GM18499 (cell line): Measurements from ENCODE around the gene RNF5.
A peak's percentile ranks its signal among the peaks of the same experiment; 100 is the strongest.
"Not testable (repeated sequence)": the region's sequence is repeated elsewhere in the genome, so short reads cannot be mapped to it uniquely, and the experiment has no call there.

Experiments used
- ATAC-seq: cut with Tn5 transposase; IDR thresholded peaks from one replicate; pipeline ENCODE4 v1.9.1; 2021; ENCODE audit warnings: moderate number of reproducible peaks; ENCODE audit not compliant: insufficient read depth, unreplicated experiment

RNF5 gene, protein sequence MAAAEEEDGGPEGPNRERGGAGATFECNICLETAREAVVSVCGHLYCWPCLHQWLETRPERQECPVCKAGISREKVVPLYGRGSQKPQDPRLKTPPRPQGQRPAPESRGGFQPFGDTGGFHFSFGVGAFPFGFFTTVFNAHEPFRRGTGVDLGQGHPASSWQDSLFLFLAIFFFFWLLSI

DNA sequence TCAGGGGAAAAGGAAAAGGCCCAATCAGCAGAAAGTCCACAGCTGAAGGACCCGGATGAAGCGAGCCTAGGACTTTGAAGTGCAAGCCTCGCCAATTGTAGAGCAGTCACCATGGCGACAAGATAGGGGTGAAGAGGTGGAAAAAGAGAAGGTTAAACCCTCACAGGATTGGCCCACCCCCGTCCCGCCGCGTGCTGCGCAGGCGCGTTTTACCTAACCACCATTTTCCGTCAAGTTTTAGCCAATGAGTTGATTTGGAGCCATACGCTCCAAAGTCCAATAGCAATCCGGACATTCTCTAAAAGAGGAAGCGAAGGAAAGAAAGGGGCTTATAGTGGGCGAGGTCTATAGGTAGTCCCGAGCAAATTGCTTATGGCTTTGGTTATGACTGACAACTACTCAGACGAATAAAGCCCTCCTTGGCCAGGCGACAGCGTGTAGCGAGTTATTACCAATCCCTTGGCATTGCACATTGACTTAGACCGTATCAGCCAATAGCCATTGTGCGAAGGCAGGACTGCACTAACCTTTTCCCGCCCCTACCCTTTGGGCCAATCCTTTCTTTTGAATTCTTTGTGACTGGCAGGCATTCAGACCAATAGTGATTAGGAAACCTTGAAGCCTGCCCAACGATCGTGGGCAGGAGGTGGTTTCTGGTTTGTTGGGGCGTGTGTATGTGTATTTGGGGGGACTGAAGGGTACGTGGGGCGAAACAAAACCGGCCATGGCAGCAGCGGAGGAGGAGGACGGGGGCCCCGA, at the start of gene RNF5:
TSS of gene RNF5 (plus strand) at position 618 of the 759 bp plus-strand sequence. CDS start at position 725, 107 bp downstream.
- peak; percentile 82 for ATAC-seq

DNA sequence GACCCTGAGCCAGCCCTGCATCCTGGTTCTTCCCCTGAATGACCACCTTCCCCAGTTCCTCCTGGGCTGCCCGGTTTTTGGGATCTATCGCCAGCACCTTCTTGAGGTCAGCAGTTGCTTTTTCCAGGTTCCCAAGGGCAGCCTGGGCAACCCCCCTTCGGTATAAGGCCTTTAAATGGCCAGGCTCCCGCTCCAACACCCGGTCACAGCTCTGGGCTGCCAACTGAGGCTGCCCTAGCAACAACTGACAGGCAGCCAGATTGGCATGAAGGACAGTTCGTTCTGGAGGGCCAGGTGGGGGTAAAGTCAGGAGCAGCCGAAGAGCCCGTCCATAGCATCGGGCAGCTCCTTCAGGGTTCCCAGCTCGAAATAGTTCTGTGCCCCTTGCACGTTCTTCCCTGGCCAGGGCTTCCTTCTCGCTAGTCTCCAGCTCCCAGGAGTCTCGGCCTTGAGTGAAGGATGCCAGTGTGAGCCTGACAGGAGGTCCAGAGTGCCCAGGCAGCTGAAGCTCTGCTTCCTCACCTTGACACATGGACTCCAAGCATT, 49.4 kb upstream of the RNF5 start:
- no peak for ATAC-seq

DNA sequence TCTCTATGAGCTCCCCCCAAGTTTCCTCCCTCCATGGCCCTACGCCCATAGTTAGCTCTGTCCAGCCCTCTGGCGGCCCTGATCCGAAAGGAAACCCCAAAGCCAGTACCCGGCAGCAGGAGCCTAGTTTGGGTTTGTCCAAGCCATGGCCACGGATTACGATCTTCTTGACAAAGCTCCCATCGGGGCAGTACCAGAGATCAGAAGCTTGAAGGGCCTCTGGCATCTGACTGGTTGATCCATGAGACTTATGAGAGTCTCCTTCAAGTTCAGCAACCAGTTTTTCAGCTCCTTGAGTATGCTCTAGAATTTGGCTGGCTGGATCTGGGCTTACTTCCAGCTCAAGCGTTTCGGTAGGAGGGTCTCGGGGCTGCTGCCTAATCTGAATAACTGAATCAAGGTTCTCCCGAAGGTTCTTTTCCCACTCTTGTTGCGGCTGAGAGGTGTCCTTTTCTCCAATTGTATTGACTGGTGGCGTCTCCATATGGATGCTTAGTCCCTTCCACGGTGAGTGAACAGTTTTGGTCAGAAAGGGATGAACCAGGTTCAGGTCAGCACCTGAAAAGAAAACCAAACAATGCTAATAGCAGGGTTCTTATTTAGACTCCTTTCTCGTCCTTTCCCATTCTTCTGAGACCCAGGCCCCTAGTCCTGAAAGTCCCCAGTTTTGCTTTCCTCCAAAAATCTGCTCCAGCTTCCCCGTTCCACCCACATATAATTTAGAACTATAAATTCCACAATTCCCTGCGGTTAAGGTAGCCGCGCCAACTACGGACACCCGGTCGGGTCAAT, 48.7 kb upstream of the RNF5 start:
- ATAC-seq, result no peak

GRCh38 chr6:32131439-32131948, 46.7 kb upstream of the RNF5 start:
- no peak for ATAC-seq

DNA sequence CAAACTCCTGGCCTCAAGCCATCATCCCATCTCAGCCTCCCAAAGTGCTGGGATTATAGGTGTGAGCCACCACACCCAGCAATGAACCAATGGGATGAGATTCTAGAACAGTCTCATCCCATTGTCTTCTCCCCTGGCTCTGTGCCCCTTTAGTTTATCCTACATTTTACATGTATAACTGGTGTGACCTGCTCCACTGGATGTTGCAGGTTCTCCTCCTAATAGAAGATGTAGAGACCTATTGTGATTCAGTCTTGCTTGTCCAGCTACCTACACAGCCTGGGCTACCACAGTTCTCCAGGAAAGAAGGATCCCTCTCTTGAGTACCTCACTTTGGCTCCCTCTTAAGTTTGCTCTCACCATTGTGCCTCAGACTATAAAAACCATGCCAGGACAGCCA, 46.1 kb upstream of the RNF5 start:
- ATAC-seq, result no peak

GRCh38 chr6:32133786-32134185, 44.4 kb upstream of the RNF5 start:
- no peak for ATAC-seq

DNA sequence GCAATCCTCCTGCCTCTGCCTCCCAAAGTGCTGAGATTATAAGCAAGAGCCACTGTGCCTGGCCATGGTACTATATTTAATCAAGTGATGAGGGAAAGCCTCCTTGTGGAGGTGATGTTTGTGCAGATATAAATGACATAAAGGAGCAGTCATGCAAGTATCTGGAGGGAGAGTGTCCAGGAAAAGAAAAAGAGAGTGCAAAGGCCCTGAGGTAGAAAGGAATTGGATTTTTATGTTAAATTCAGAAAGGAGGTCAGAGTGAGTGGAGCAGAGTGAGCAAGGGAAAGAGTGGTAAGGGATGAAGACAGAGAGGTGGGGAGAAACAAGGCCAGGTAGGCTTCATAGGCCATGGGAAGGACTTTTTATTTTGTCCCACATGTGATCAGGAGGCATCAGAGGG, 40.8 kb upstream of the RNF5 start:
- no peak for ATAC-seq

- no peak for ATAC-seq
Measured at GRCh38 chr6:32139590-32139989, 38.6 kb upstream of the RNF5 start.

DNA sequence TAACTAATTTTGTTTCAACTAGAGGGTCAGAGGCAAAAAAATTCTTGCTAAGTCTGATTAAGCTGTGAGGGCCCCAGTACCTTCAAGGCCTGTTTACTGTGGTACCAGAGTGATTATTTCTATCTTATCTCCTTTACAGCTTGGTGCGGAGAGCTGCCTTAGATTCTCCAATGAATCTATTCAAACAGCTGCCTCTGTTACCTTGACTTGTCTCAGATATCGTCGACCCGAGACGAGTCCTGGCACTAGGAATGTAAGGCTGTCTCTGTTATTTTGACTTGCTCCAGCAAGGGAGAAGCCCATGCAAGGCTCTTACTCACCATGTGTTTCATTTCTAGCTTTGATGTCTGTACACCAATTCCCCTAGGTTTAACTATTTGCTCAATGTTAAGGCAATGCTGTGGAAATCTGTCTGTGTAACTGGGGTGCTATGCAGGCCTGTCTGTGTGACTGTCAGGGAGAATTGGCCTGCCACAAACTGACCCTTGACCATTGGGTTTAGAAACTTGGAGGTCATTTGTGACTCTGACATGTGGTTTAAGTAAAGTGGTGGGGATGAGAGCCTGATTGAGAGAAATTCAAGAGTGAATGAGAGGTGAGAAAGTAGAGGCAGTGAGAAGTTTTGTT, 37.7 kb upstream of the RNF5 start:
- no peak for ATAC-seq

GRCh38 chr6:32144238-32144637, 34.0 kb upstream of the RNF5 start:
- not testable (repeated sequence) for ATAC-seq

DNA sequence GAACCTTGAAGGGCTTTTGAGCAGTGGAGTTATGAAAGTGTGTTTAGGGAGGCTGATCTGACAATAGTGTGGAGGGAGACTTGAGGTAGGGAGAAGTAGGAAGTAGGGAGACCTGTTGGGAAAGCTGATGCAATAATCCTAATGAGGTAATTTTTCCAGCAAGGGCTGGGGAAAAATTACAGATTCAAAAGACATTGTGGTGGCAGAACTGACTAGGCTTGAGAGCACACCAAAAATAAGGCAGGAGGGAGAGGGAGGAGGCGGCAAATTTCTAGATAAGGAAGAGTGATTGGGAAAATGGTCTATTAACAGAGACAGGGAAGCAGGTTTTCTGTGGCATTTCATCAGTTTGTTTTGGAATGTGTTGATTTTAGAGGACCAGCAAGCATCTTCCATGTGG, 31.9 kb upstream of the RNF5 start:
- no peak for ATAC-seq

- ATAC-seq, result no peak
Measured at GRCh38 chr6:32146687-32147086, 31.5 kb upstream of the RNF5 start.

DNA sequence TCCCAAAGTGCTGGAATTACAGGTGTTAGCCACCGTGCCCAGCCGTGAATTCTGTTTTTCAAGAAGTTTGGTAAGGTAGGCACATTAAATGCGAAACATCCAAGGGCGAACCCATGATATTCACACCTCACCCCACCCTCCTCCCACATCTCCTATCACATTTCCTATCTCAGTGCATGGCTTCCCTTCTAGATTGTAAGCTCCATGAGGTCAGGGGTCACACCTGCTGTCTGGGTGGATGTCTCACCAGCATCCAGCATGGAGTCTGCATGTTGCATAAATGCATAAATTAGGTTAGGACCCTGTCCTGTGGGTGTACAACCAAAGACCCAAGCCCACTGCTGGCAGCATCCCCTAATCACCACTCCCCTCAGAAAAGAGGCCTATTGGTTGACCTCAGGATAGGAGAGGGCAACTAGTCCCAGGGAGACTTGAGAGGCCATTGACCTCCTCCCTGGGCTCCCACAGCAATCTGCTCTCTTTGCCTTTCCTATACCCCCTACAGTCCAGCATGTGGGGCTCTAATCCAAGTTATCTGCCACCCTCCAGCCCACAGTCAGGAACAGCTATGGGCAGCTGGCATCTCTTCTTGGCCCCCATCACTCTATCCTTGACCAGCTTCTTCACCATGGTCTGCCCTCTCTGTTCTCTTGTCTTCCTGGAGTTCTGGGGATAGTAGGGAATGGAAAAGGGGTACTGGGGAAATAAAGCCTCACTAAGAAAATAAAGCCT, 30.6 kb upstream of the RNF5 start:
- no peak for ATAC-seq

GRCh38 chr6:32148289-32149091, 29.7 kb upstream of the RNF5 start:
- ATAC-seq, result no peak

DNA sequence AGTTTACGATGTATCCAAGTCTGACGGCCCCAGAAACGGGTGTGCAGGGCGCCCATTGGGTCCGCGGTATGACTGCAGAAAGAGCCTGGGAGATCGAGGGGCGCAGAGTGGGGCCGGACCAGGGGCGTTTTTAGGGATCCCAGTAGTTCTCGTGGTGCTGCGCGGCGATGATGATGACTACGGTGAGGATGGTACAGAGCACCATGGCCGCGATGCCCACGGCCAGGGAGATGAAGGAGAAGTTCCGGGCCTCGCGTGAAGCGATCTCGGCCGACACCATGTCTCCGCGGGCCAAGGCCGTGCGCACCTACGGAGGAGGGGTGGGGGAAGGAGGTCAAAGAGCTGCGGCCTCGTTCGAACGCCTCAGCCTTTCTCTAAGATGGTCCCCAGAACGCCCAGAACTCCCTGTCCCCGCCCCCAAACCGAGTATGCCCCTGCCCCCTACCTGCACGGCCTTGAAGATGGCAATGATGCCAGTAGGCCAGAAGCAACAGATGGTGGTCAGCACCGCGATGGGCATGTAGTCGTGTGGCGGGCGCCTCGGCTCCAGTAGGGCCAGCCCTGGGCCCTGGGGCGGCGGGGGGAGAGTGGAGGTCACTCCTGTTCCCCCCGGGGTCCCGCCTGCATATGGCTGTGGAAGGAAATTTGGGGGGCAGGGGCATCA, 29.0 kb upstream of the RNF5 start:
- ATAC-seq, result no peak

DNA sequence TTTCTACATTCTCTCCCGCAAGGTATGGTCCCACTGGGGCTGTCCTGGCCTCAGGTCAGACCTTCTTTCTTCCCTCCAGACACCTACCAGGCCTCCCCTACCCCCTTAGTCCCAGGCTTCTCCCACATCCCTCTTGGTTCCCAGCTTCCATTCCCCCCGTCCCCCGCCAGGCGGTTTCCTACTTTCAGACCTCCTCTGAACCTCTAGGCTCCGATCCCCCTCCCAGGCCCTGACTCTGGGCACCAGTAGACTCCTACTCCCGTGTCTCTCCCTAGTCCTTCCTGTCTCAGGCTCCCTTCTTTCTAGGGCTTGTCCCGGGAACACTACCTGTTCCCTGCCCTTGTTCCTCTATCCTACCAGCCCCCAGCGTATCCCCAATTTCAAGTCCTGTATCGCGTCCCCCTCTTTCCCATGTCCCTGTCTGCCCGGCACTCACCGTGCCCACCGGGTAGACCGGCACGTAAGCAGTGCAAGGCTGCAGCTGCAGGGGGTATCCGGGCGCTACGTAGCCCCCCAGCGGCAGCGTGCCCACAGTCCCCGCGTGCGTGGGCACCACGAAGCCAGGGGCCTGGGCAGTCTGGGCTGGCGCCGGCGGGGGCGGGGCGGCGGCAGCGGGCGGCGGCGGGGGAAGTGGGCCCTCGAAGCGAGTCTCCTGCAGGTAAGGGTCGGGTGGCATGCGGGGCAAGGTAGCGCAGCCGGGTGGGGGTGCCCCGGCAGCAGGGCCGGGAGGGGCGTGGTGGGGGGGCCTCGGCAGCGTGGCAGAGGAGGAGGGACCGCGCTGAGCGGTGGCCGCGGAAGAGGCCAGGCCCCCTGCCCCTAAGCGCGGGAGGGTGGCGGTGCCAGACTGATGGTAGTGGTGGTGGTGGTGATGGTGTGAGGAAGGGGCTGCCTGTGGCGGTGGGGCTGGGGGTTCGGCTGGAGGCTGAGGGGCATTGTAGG, 28.0 kb upstream of the RNF5 start:
- no peak for ATAC-seq

GRCh38 chr6:32151181-32151862, 26.9 kb upstream of the RNF5 start:
- ATAC-seq, result no peak
